Activated naive CD8-positive, alpha-beta T cell treated with anti-CD3 and anti-CD28 coated beads, Interleukin-2, amount 10 ng/mL, durations not matched to agents 7 days and 5 days (primary cell): Measurements from ENCODE around the gene NFS1. TPM values are rescaled to one million over a fixed set of nuclear protein-coding genes. Genes with fewer than 3 reads are reported as not detected.

Experiments
- ATAC-seq: fragments of 150-1000 bp; cut with Tn5 transposase; one replicate; pipeline ENCODE4 v1.10.0; 2021; ENCODE audit warnings: low read depth, moderate library complexity
- POLR2A ChIA-PET: fragments of 350-600 bp; sonication (Branson Sonifier 250); formaldehyde crosslinking; loops from one replicate; lab custom pipeline; 2021; ENCODE audit warnings: antibody characterized with exemption; lab: Charles Lee
- DNase-seq: peaks from one replicate; pipeline ENCODE4 v3.0.0; 2021
- H3K27ac Mint-ChIP-seq: one replicate; pipeline ENCODE4 v1.8.0; 2022; ENCODE audit warnings: mild to moderate bottlenecking, mixed read lengths
- H3K27me3 Mint-ChIP-seq: one replicate; pipeline ENCODE4 v1.8.0; 2022; ENCODE audit warnings: mild to moderate bottlenecking, moderate library complexity, mixed read lengths
- H3K36me3 Mint-ChIP-seq: one replicate; pipeline ENCODE4 v1.8.0; 2021; ENCODE audit warnings: mild to moderate bottlenecking, mixed read lengths
- H3K4me1 Mint-ChIP-seq: one replicate; pipeline ENCODE4 v1.8.0; 2021; ENCODE audit warnings: mixed read lengths
- H3K4me3 Mint-ChIP-seq: one replicate; pipeline ENCODE4 v1.8.0; 2022; ENCODE audit warnings: mild to moderate bottlenecking, moderate library complexity, mixed read lengths
- H3K9me3 Mint-ChIP-seq: one replicate; pipeline ENCODE4 v1.8.0; 2021; ENCODE audit warnings: mixed read lengths
- total RNA-seq, 2 experiments: library from RNA; stranded (reverse); gene quantifications; one replicate each; pipeline ENCODE4 v1.2.3, GENCODE V29; 2021

The NFS1 gene
- total RNA-seq, 2 experiments from 2014 or later = 33.1 to 33.8 TPM

DNA sequence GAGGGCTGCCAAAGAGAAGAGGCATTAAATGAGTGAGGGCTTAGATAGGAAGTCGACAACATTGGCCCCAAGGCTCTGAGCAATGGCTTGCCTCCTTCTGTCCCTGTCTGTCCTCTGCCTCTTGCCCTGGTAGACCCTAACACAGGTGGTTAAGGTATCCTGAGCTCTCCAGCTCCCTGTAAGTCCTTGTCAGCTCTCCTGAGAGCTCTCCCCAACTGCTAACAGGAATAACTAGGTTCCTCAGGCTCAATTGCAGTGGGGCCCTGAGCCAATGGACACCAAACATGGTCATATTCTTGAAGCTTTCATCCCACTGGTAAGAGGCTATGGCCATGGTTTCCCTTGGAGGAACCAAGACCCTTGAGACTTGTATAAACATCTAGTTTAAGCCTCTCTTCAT is 29.5 kb downstream of the NFS1 start:
- Mint-ChIP-seq H3K27ac (no peak overlapping the region), H3K4me1 (peaks cover 1% of the 10 kb centered on the region), H3K4me3 (no peak overlapping the region), H3K36me3 (peaks cover 19% of the 10 kb centered on the region), H3K27me3 (no peaks in the 10 kb centered on the region), H3K9me3 (no peaks in the 10 kb centered on the region)
- POLR2A ChIA-PET = interaction anchor here (1.3 to 1.6 kb wide), 2 partner anchors 9 to 70 kb away, joined by 3 read pairs; no protein-coding TSS in a partner anchor
- ATAC-seq (no peak), DNase-seq (no peak)

DNA sequence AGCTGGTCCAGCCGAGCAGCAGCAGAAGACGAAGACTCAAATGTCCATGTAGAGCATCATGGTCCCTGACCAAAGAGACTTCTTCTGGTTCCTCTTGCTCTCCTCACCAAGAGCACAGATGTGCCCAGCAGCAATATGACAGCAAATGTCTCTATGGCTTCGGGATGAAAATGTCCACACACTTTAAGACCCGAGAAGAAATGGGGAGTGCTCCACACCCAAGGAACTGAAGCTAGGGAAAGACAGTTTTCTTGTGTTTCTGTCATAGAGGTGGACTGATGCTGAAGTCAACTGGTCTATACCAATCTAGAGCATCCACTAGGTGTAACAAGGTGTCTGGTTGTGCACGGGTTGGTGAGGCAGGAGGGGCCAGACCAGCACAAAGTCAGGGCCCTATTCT is 29.9 kb downstream of the NFS1 start:
- H3K27me3 Mint-ChIP-seq = no peaks in the 10 kb centered on the region
- ATAC-seq = no peak
- H3K9me3 Mint-ChIP-seq = no peaks in the 10 kb centered on the region
- POLR2A ChIA-PET = interaction anchor here (1.3 to 1.6 kb wide), 2 partner anchors 8 to 71 kb away, joined by 3 read pairs; no protein-coding TSS in a partner anchor
- H3K4me1 Mint-ChIP-seq = peaks cover 1% of the 10 kb centered on the region
- peaks cover 19% of the 10 kb centered on the region for H3K36me3 Mint-ChIP-seq
- no peak overlapping the region for H3K4me3 Mint-ChIP-seq
- H3K27ac Mint-ChIP-seq = no peak overlapping the region
- no peak for DNase-seq

DNA sequence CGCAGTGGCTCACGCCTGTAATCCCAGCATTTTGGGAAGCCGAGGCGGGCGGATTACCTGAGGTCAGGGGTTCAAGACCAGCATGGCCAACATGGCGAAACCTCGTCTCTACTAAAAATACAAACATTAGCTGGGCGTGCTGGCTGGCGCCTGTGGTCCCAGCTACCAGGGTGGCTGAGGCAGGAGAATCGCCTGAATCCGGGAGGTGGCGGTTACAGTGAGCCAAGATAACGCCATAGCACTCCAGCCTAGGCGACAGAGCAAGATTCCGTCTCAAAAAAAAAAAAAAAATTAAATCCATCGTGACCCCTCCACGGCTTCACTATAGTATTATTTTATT is 33.2 kb downstream of the NFS1 start:
- Mint-ChIP-seq H3K27me3 (no peaks in the 10 kb centered on the region), H3K9me3 (no peaks in the 10 kb centered on the region), H3K4me3 (no peak overlapping the region), H3K4me1 (peaks cover 22% of the 10 kb centered on the region), H3K36me3 (peaks cover 28% of the 10 kb centered on the region), H3K27ac (no peak overlapping the region)
- no peak for ATAC-seq
- no peak for DNase-seq
- POLR2A ChIA-PET = interaction anchor here (0.8 to 4.8 kb wide), 6 partner anchors 12 to 288 kb away, joined by 3 to 68 read pairs (median 4); partner anchors contain the start of genes RBM39, SCAND1 and SPAG4

DNA sequence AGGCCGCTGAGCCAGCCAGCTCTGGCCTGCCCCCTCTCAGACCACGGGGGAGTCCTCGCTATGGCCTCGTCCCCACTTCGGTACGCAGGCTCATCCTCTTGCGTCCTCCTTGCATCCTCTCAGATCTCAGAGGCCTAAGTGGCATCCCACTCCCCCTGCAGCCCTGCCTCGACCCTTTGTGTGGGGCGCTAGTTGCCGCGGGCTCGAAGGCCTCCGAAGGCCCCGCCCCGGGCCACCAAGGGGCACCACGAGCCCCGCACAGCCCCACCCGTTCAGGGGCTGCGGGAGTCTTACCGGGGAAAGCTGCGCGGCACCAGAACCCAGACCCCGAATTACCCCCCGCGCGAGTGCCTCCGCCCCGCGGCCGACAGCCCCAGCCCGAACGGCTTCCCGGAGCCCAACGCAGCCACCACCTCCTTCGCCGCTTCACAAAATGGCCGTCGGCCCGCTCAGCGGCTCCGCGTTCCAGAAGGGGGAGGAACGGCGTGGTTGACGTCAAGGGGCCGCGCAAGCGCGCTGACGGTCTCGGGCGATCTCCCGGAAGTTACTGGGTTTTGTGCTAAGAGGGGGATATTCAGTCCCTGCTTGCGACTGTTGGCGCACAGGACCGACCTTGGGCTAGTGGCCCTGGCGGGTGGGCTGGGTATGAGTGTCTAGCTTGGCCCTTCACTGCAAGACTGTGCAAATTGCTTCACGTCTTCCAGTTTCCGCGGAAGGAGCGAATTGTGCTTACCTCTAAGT is 34.5 kb downstream of the NFS1 start, which contains the start of the genes CPNE1 and RBM12:
TSS of gene CPNE1 (minus strand) at position 435 of the 741 bp plus-strand sequence. CDS start 31,977 bp downstream, outside the sequence.
TSS of gene RBM12 (minus strand) at position 435 of the 741 bp plus-strand sequence. CDS start 9,578 bp downstream, outside the sequence.
- H3K9me3 Mint-ChIP-seq = no peaks in the 10 kb centered on the region
- DNase-seq = peak; percentile 96
- peaks cover 35% of the 10 kb centered on the region for H3K4me1 Mint-ChIP-seq

DNA sequence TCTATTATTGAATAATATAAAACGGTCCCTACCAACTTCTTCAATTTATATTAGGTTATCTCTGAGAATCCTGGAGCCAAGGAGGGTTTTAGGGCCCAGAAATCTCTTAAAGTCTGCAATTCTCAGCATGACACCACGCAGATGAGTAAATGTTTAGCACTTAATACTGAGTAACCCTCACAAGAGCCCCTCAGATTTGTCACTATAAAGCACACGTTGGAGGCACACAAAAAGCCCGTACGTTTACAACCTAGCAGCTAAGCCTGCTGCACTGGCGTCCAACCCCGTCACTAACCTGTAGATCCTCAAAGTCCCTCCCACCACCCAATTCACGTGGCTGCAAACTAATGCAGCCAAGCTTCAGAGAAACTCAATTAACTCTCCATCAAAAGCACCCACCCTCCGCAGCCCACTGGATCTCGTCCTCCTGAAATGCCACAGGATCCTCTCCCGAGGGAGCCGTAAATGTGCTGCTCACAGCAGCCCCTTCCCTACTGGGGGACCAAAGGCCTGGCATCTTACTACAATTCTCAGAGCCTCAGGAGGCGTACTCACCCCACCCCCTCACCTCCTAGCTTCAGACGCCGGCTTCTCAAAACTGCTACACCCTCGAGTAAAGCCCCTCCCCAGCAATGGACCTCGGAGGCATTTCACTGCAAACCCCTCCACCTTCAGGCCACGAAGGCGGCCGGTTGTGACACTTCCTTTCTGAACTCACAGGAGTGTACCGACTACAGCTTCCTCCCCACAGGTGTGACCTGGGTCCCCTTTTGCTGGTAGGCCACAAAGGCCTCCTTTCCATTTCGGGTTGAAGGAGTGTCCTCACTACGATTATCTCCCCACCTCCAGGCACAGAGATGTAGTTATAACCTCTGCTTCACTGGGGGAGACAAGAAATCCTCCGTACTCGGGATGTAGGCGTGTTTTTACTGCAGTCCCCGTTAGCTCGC is 35.4 kb downstream of the NFS1 start:
- Mint-ChIP-seq H3K9me3 (no peaks in the 10 kb centered on the region), H3K4me3 (peak overlapping the region; percentile 79), H3K36me3 (peaks cover 27% of the 10 kb centered on the region), H3K27ac (peak overlapping the region; percentile 99), H3K4me1 (peaks cover 40% of the 10 kb centered on the region), H3K27me3 (no peaks in the 10 kb centered on the region)
- POLR2A ChIA-PET = interaction anchor here (0.5 to 4.8 kb wide), 15 partner anchors 11 to 941 kb away, joined by 3 to 68 read pairs (median 6); partner anchors contain the start of genes CEP250, NFS1, RBM39 and ROMO1
- DNase-seq (peak; percentile 70), ATAC-seq (peak; percentile 63)

More for the DNA sequence above, 34.5 kb downstream of the NFS1 start, which contains the start of the genes CPNE1 and RBM12:
- ATAC-seq = peak; percentile 82
- Mint-ChIP-seq H3K27me3 (no peaks in the 10 kb centered on the region), H3K36me3 (peaks cover 30% of the 10 kb centered on the region), H3K4me3 (peak within 1 kb of the TSS; percentile 79), H3K27ac (peak within 1 kb of the TSS; percentile 99)
- POLR2A ChIA-PET = interaction anchor here (0.5 to 4.8 kb wide), 16 partner anchors 12 to 429 kb away, joined by 3 to 68 read pairs (median 6); partner anchors contain the start of genes CEP250, ERGIC3, NFS1 and PHF20

DNA sequence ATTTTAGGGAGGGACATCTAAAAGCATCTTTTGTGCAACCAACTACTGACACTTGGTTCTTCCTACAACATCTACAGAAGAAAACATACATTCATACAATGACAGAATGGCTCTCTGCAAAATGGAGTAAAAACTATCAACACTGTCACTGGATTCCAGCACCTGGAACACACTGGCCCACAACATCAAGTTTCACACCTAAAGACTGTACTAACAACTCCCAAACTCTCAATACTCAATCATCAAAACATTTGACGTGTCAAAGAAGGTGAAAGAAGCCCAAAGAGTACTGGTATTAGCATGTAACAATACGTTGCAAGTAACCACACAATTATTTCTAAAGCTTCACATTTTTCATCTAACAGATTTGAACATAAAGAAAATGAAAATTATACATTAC is 36.6 kb downstream of the NFS1 start:
- H3K27me3 Mint-ChIP-seq = no peaks in the 10 kb centered on the region
- no peaks in the 10 kb centered on the region for H3K9me3 Mint-ChIP-seq
- POLR2A ChIA-PET = interaction anchor here (4.8 kb wide), 2 partner anchors 45 to 80 kb away, joined by 54 to 68 read pairs; partner anchors contain the start of genes RBM39 and SPAG4
- ATAC-seq (no peak), DNase-seq (no peak)
- H3K36me3 Mint-ChIP-seq = peaks cover 21% of the 10 kb centered on the region
- peak overlapping the region; percentile 99 for H3K27ac Mint-ChIP-seq
- H3K4me1 Mint-ChIP-seq = peaks cover 42% of the 10 kb centered on the region
- peak overlapping the region; percentile 79 for H3K4me3 Mint-ChIP-seq

DNA sequence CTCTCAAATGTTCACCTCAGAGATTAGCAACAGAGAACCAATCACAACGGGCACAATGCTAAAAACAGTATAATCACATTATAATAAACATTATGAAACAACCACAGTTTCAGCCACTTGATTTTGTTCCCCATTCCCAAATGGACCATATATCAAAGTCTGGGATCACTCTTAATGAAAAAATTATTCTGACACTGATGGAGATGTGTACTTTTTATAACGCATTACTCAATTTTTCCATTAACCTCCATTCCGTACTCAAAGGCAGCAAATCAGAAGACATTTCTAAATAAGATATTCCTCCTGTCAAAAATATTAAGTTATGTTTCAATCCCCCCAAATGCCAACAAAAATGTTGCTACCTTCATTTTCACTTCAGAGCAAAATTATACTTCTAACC is 37.2 kb downstream of the NFS1 start:
- POLR2A ChIA-PET = interaction anchor here (1.1 to 4.8 kb wide), 4 partner anchors 10 to 80 kb away, joined by 3 to 68 read pairs (median 30); partner anchors contain the start of genes RBM39 and SPAG4
- H3K9me3 Mint-ChIP-seq = no peaks in the 10 kb centered on the region
- peak overlapping the region; percentile 79 for H3K4me3 Mint-ChIP-seq
- peak overlapping the region; percentile 84 for H3K27ac Mint-ChIP-seq
- H3K4me1 Mint-ChIP-seq = peaks cover 46% of the 10 kb centered on the region
- H3K27me3 Mint-ChIP-seq = no peaks in the 10 kb centered on the region
- no peak for ATAC-seq
- peaks cover 26% of the 10 kb centered on the region for H3K36me3 Mint-ChIP-seq
- DNase-seq = no peak

DNA sequence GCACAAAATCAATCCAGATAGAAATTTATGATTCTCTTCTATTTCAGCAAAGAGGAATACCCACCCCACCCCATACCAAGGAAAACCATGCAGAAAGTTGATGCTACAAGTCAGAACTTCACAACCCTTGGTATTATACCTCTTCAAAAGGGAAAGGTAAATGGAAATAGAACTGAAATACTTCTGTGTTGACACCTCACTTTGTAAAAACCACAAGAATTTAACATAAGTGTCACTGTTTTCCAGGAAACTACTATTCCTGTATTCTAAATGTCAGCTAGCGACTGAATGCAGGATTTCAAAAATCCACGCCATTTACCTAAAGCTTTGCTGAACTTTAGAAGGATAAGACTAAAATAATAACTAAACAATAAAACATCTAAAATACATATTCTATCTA is 38.1 kb downstream of the NFS1 start:
- Mint-ChIP-seq H3K27me3 (no peaks in the 10 kb centered on the region), H3K9me3 (no peaks in the 10 kb centered on the region), H3K36me3 (peaks cover 28% of the 10 kb centered on the region), H3K4me1 (peaks cover 46% of the 10 kb centered on the region), H3K4me3 (peak overlapping the region; percentile 79), H3K27ac (peak overlapping the region; percentile 84)
- ATAC-seq (no peak), DNase-seq (no peak)
- POLR2A ChIA-PET = interaction anchor here (0.7 to 4.8 kb wide), 7 partner anchors 9 to 293 kb away, joined by 3 to 54 read pairs (median 3); partner anchors contain the start of genes RBM39 and SCAND1

DNA sequence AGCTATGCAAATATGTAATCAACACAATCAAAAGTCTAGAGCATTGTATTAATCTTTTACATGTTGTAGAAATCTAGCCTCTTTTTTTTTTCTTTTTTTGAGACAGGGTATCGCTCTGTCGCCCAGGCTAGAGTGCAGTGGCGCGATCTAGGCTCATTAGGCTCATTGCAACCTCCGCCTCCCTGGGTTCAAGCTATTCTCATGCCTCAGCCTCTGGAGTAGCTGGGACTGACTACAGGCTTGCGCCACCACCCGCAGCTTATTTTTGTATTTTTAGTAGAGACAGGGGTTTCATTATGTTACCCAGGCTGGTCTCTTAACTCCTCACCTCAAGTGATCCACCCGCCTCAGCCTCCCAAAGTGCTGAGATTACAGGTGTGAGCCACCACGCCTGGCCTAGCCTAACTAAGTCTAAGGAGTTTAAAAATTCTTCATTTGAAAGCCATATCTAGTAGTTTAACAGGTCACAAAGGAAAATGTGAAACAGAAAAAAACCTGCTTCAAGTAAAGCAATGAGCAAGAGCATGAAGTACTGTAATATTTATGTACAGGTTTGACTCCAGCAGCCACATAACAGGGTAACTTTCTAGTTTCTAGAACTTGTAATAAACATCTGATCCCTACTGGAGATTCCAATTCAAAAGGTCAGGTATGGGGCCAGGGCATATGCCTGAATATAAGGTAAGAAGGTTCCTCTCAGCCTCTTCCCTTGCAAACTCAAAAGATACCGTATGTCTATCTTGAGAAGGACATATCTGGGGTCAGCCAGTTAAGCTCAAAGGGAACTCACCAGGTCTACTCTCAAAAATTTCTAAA is 38.8 kb downstream of the NFS1 start:
- peak overlapping the region; percentile 84 for H3K27ac Mint-ChIP-seq
- peaks cover 46% of the 10 kb centered on the region for H3K4me1 Mint-ChIP-seq
- DNase-seq (no peak), ATAC-seq (no peak)
- no peaks in the 10 kb centered on the region for H3K27me3 Mint-ChIP-seq
- peaks cover 28% of the 10 kb centered on the region for H3K36me3 Mint-ChIP-seq
- peak overlapping the region; percentile 79 for H3K4me3 Mint-ChIP-seq
- H3K9me3 Mint-ChIP-seq = no peaks in the 10 kb centered on the region
- POLR2A ChIA-PET = interaction anchor here (0.7 to 4.8 kb wide), 8 partner anchors 8 to 294 kb away, joined by 3 to 54 read pairs (median 4); partner anchors contain the start of genes RBM39 and SCAND1

DNA sequence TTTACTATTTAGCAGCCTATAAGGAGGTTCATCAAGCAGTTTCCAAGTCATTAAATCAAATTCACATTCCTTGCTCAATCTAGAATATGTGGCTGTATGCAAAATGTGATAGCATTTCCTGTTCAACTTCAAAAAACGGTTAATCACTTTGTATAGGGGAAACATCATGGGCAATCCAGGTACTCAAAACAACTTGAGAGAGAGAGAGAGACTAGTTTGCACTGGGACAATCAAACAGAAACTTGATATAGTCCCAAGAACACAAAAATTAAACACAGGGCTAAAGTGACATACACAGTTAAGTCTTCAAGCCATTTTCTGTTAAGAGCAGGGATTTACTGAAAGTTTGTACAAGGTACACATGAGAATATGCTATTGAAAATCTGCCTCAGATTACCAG is 41.9 kb downstream of the NFS1 start:
- Mint-ChIP-seq H3K36me3 (peaks cover 19% of the 10 kb centered on the region), H3K4me3 (peak overlapping the region; percentile 55), H3K27me3 (no peaks in the 10 kb centered on the region), H3K27ac (peak overlapping the region; percentile 68), H3K4me1 (peaks cover 36% of the 10 kb centered on the region), H3K9me3 (no peaks in the 10 kb centered on the region)
- POLR2A ChIA-PET = interaction anchor here (1.2 kb wide), 1 partner anchor 14 kb away, joined by 3 read pairs; no protein-coding TSS in a partner anchor
- no peak for ATAC-seq
- DNase-seq = no peak

DNA sequence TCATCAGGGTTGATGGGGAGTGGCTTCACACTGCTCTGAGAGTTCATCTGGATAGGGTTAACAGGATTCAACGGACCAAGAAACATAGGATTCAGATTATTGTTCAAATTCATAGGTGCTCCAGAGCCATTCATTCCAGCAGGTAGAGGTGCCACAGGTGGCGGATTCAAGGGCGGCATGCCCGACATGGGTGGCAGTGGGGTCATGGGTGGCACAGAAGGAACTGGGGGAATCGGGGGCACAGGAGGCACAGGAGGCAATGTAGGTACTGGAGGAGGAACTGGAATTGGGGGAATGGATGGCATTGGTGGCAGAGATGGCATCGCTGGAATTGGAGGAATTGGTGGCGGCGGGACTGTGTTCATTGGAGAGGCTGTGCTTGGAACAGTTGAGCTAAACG is 44.7 kb downstream of the NFS1 start:
- Mint-ChIP-seq H3K27ac (no peak overlapping the region), H3K27me3 (no peaks in the 10 kb centered on the region), H3K9me3 (no peaks in the 10 kb centered on the region), H3K4me1 (peaks cover 20% of the 10 kb centered on the region), H3K36me3 (peaks cover 30% of the 10 kb centered on the region), H3K4me3 (no peak overlapping the region)
- DNase-seq = no peak
- POLR2A ChIA-PET = interaction anchor here (1.0 to 1.4 kb wide), 2 partner anchors 12 to 36 kb away, joined by 3 to 4 read pairs; no protein-coding TSS in a partner anchor
- no peak for ATAC-seq

DNA sequence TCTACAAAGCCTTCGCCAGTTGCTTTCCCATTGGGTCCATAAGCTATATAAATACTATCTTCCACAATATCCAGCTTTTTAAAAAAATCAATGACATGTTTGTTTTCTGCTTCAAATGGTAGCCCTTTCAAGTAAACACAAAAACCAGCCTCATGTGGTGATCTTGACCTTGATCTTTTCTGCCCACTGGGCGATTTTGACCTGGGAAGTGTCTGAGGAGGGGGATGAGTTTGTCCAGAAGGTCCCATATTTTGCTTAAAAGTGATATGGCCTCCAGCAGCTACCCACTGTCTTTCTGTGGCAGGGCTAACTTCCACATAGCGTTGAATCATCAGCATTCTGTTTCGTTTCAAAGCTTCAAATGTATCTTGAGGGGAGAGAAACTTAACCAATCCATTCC is 45.3 kb downstream of the NFS1 start:
- peaks cover 17% of the 10 kb centered on the region for H3K4me1 Mint-ChIP-seq

More for the DNA sequence above, 45.3 kb downstream of the NFS1 start:
- DNase-seq = no peak
- POLR2A ChIA-PET = interaction anchor here (1.0 to 1.4 kb wide), 2 partner anchors 12 to 35 kb away, joined by 3 to 4 read pairs; no protein-coding TSS in a partner anchor
- Mint-ChIP-seq H3K27me3 (no peaks in the 10 kb centered on the region), H3K27ac (no peak overlapping the region), H3K9me3 (no peaks in the 10 kb centered on the region), H3K4me3 (no peak overlapping the region), H3K36me3 (peaks cover 33% of the 10 kb centered on the region)
- ATAC-seq = no peak
